Large intestine (tissue), 1 donor: ENCODE data around the gene RNLS. TPM values are rescaled to one million over a fixed set of nuclear protein-coding genes. Genes with fewer than 3 reads are reported as not detected.

ENCODE experiments used
- polyA plus RNA-seq: library from polyadenylated mRNA; unstranded; fragments of 120-200 nt; gene quantifications from one replicate; pipeline ENCODE4 v1.2.1, GENCODE V29; 2013

Gene RNLS
- polyA plus RNA-seq, 1 donor: 19.5 TPM

Other genes starting within 250 kb of the RNLS start
- gene LIPJ, start 3.4 kb upstream of the RNLS start, polyA plus RNA-seq: 0.10 TPM
- gene LIPF, start 81.1 kb upstream of the RNLS start, polyA plus RNA-seq: not detected
- not detected for gene LIPK, start 122.9 kb upstream of the RNLS start, polyA plus RNA-seq
- gene LIPN, start 176.7 kb upstream of the RNLS start, polyA plus RNA-seq: not detected
- 0.04 TPM for gene LIPM, start 219.4 kb upstream of the RNLS start, polyA plus RNA-seq